ENCODE results near the gene FAIM2. TPM values are rescaled to one million over a fixed set of nuclear protein-coding genes. Genes with fewer than 3 reads are reported as not detected.
"Not testable (repeated sequence)": the region's sequence is repeated elsewhere in the genome, so short reads cannot be mapped to it uniquely, and the experiment has no call there.

FAIM2 gene
- total and polyA plus RNA-seq, 2 donors (not counting 1 experiment from before 2014, with no cell fraction given), result 0.50 to 1.00 TPM

- H3K4me2 ChIP-seq (ENCODE audit: extremely low read depth, insufficient read depth, low read length), result no peak overlapping the region
- no peak for DNase-seq (ENCODE audit: low read depth in 2 of 2)
- H2AFZ ChIP-seq (ENCODE audit: low read length), result no peak overlapping the region
- TF ChIP-seq EZH2 (IDR thresholded peaks at IDR 0.05; ENCODE audit: low read length, missing control alignments) (no peak), CTCF (conservative IDR thresholded peaks at IDR 0.05 in 1 of 2, IDR thresholded peaks at IDR 0.05 in 1 of 2; ENCODE audit: low read depth in 1 of 2, low read length in 2 of 2) (no peak)
- H3K27me3 ChIP-seq (ENCODE audit: control insufficient read depth, insufficient read depth, low read length), result peaks cover 26% of the 10 kb centered on the region
- H3K9ac ChIP-seq (ENCODE audit: insufficient read depth, low read length), result no peak overlapping the region
- no peaks in the 10 kb centered on the region for H3K9me3 ChIP-seq (ENCODE audit: control insufficient read depth, insufficient read depth, low read depth, low read length)
- H3K36me3 ChIP-seq (ENCODE audit: control insufficient read depth, insufficient read depth, low read length), result no peaks in the 10 kb centered on the region
- no peak overlapping the region for H3K27ac ChIP-seq (ENCODE audit: insufficient read depth, low read length)
- H4K20me1 ChIP-seq (ENCODE audit: control insufficient read depth, extremely low read depth, insufficient read depth, low read length), result no peaks in the 10 kb centered on the region
- H3K79me2 ChIP-seq (ENCODE audit: control insufficient read depth, insufficient read depth, low read length), result no peaks in the 10 kb centered on the region
- no peak overlapping the region for H3K4me3 ChIP-seq (replicated peaks in 1 of 4; ENCODE audit: control extremely low read depth in 1 of 4, insufficient read depth in 1 of 4, low read depth in 3 of 4, low read length in 4 of 4)
- peaks cover 16% of the 10 kb centered on the region for H3K4me1 ChIP-seq (ENCODE audit: control insufficient read depth, extremely low read depth, insufficient read depth, low read length)
Measured at GRCh38 chr12:49864798-49865090, 39.0 kb downstream of the FAIM2 start.

GRCh38 chr12:49863946-49864797, 39.5 kb downstream of the FAIM2 start:
- peaks cover 26% of the 10 kb centered on the region for H3K27me3 ChIP-seq (ENCODE audit: control insufficient read depth, insufficient read depth, low read length)
- peaks cover 13% of the 10 kb centered on the region for H3K4me1 ChIP-seq (ENCODE audit: control insufficient read depth, extremely low read depth, insufficient read depth, low read length)
- no peak overlapping the region for H3K9ac ChIP-seq (ENCODE audit: insufficient read depth, low read length)
- H4K20me1 ChIP-seq (ENCODE audit: control insufficient read depth, extremely low read depth, insufficient read depth, low read length), result no peaks in the 10 kb centered on the region
- no peak overlapping the region for H3K4me2 ChIP-seq (ENCODE audit: extremely low read depth, insufficient read depth, low read length)
- no peaks in the 10 kb centered on the region for H3K9me3 ChIP-seq (ENCODE audit: control insufficient read depth, insufficient read depth, low read depth, low read length)
- no peak overlapping the region for H2AFZ ChIP-seq (ENCODE audit: low read length)
- no peak for DNase-seq (ENCODE audit: low read depth in 2 of 2)
- no peaks in the 10 kb centered on the region for H3K36me3 ChIP-seq (ENCODE audit: control insufficient read depth, insufficient read depth, low read length)
- H3K27ac ChIP-seq (ENCODE audit: insufficient read depth, low read length), result no peak overlapping the region
- TF ChIP-seq CTCF (conservative IDR thresholded peaks at IDR 0.05 in 1 of 2, IDR thresholded peaks at IDR 0.05 in 1 of 2; ENCODE audit: low read depth in 1 of 2, low read length in 2 of 2) (no peak), EZH2 (IDR thresholded peaks at IDR 0.05; ENCODE audit: low read length, missing control alignments) (no peak)
- no peaks in the 10 kb centered on the region for H3K79me2 ChIP-seq (ENCODE audit: control insufficient read depth, insufficient read depth, low read length)
- no peak overlapping the region for H3K4me3 ChIP-seq (replicated peaks in 1 of 4; ENCODE audit: control extremely low read depth in 1 of 4, insufficient read depth in 1 of 4, low read depth in 3 of 4, low read length in 4 of 4)

DNA sequence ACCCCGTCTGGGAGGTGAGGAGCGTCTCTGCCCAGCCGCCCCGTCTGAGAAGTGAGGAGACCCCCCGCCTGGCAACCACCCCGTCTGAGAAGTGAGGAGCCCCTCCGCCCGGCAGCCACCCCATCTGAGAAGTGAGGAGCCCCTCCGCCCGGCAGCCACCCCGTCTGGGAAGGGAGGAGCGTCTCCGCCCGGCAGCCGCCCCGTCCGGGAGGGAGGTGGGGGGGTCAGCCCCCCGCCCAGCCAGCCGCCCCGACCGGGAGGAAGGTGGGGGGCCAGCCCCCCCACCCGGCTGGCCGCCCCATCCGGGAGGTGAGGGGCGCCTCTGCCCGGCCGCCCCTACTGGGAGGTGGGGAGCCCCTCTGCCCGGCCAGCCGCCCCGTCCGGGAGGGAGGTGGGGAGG, 42.8 kb downstream of the FAIM2 start:
- not testable (repeated sequence) for H2AFZ ChIP-seq (ENCODE audit: low read length); H3K36me3 ChIP-seq (ENCODE audit: control insufficient read depth, insufficient read depth, low read length); H3K27ac ChIP-seq (ENCODE audit: insufficient read depth, low read length); H3K9ac ChIP-seq (ENCODE audit: insufficient read depth, low read length); H3K4me1 ChIP-seq (ENCODE audit: control insufficient read depth, extremely low read depth, insufficient read depth, low read length); DNase-seq (ENCODE audit: low read depth in 2 of 2); H4K20me1 ChIP-seq (ENCODE audit: control insufficient read depth, extremely low read depth, insufficient read depth, low read length); H3K79me2 ChIP-seq (ENCODE audit: control insufficient read depth, insufficient read depth, low read length); H3K9me3 ChIP-seq (ENCODE audit: control insufficient read depth, insufficient read depth, low read depth, low read length); H3K4me3 ChIP-seq (replicated peaks in 1 of 4; ENCODE audit: control extremely low read depth in 1 of 4, insufficient read depth in 1 of 4, low read depth in 3 of 4, low read length in 4 of 4); H3K4me2 ChIP-seq (ENCODE audit: extremely low read depth, insufficient read depth, low read length)
- H3K27me3 ChIP-seq (ENCODE audit: control insufficient read depth, insufficient read depth, low read length), result peaks cover 22% of the 10 kb centered on the region

- H3K9ac ChIP-seq (ENCODE audit: insufficient read depth, low read length); DNase-seq (ENCODE audit: low read depth in 2 of 2); H4K20me1 ChIP-seq (ENCODE audit: control insufficient read depth, extremely low read depth, insufficient read depth, low read length); H3K36me3 ChIP-seq (ENCODE audit: control insufficient read depth, insufficient read depth, low read length); H3K4me1 ChIP-seq (ENCODE audit: control insufficient read depth, extremely low read depth, insufficient read depth, low read length); H3K4me2 ChIP-seq (ENCODE audit: extremely low read depth, insufficient read depth, low read length); H3K79me2 ChIP-seq (ENCODE audit: control insufficient read depth, insufficient read depth, low read length); H3K4me3 ChIP-seq (replicated peaks in 1 of 4; ENCODE audit: control extremely low read depth in 1 of 4, insufficient read depth in 1 of 4, low read depth in 3 of 4, low read length in 4 of 4); H3K27ac ChIP-seq (ENCODE audit: insufficient read depth, low read length); H3K9me3 ChIP-seq (ENCODE audit: control insufficient read depth, insufficient read depth, low read depth, low read length); H2AFZ ChIP-seq (ENCODE audit: low read length): not testable (repeated sequence)
- peaks cover 13% of the 10 kb centered on the region for H3K27me3 ChIP-seq (ENCODE audit: control insufficient read depth, insufficient read depth, low read length)
Measured at GRCh38 chr12:49855890-49856289, 47.8 kb downstream of the FAIM2 start.

Measured in fibroblast of lung (primary cell).